ENCODE results near the gene PEX5L.
"Not testable (repeated sequence)": the region's sequence is repeated elsewhere in the genome, so short reads cannot be mapped to it uniquely, and the experiment has no call there.

The PEX5L gene

GRCh38 chr3:180036671-180037455, at the start of gene PEX5L:
Gene PEX5L (minus strand): TSS chr3:180036937. CDS start chr3:180036599, 338 bp downstream.
- DNase-seq: peak; percentile 13 to 29
- TF ChIP-seq GATA1 (IDR thresholded peaks at IDR 0.05; ENCODE audit: low read depth, low read length): no peak
- TF ChIP-seq POLR2A (IDR thresholded peaks at IDR 0.05; ENCODE audit: low read length): no peak

- no peak for DNase-seq
- TF ChIP-seq GATA1 (IDR thresholded peaks at IDR 0.05; ENCODE audit: low read depth, low read length): no peak
- TF ChIP-seq POLR2A (IDR thresholded peaks at IDR 0.05; ENCODE audit: low read length): no peak
These were observed 48.5 kb upstream of the PEX5L start for GRCh38 chr3:180085122-180085710.

GRCh38 chr3:180082699-180083098, 46.0 kb upstream of the PEX5L start:
- no peak for TF ChIP-seq POLR2A (IDR thresholded peaks at IDR 0.05; ENCODE audit: low read length)
- no peak for TF ChIP-seq GATA1 (IDR thresholded peaks at IDR 0.05; ENCODE audit: low read depth, low read length)

GRCh38 chr3:180078592-180078991, 41.9 kb upstream of the PEX5L start:
- no peak for TF ChIP-seq GATA1 (IDR thresholded peaks at IDR 0.05; ENCODE audit: low read depth, low read length)
- TF ChIP-seq POLR2A (IDR thresholded peaks at IDR 0.05; ENCODE audit: low read length): no peak

More at GRCh38 chr3:180082699-180083098, 46.0 kb upstream of the PEX5L start:
- no peak for DNase-seq

GRCh38 chr3:180073561-180073960, 36.8 kb upstream of the PEX5L start:
- DNase-seq: no peak

More at GRCh38 chr3:180078592-180078991, 41.9 kb upstream of the PEX5L start:
- DNase-seq: no peak

DNA sequence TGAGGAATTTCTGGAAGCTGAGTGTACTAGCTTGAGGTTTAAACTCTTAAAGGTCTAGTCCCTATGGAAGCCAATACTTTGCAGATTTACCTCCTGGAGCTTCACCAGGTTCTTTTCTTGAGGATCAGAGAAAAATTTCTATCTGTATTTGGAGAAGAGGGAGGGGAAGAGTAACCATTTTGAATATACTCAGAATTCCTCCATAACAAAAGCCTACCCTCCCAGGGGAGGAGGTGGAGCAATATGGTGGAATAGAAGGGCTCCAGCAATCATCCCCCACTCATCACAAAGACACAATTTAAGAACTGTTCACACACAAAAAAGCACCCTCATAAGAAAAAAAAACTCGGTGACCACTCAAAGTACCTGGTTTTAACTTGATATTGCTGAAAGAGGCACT, 36.0 kb upstream of the PEX5L start:
- no peak for DNase-seq
- TF ChIP-seq GATA1 (IDR thresholded peaks at IDR 0.05; ENCODE audit: low read depth, low read length) (no peak), POLR2A (IDR thresholded peaks at IDR 0.05; ENCODE audit: low read length) (no peak)

More at GRCh38 chr3:180073561-180073960, 36.8 kb upstream of the PEX5L start:
- TF ChIP-seq POLR2A (IDR thresholded peaks at IDR 0.05; ENCODE audit: low read length) (no peak), GATA1 (IDR thresholded peaks at IDR 0.05; ENCODE audit: low read depth, low read length) (no peak)

- TF ChIP-seq POLR2A (IDR thresholded peaks at IDR 0.05; ENCODE audit: low read length): no peak
- DNase-seq: no peak
These were observed 34.2 kb upstream of the PEX5L start for GRCh38 chr3:180070925-180071324.

GRCh38 chr3:180068023-180068422, 31.3 kb upstream of the PEX5L start:
- no peak for TF ChIP-seq GATA1 (IDR thresholded peaks at IDR 0.05; ENCODE audit: low read depth, low read length)
- no peak for DNase-seq

DNA sequence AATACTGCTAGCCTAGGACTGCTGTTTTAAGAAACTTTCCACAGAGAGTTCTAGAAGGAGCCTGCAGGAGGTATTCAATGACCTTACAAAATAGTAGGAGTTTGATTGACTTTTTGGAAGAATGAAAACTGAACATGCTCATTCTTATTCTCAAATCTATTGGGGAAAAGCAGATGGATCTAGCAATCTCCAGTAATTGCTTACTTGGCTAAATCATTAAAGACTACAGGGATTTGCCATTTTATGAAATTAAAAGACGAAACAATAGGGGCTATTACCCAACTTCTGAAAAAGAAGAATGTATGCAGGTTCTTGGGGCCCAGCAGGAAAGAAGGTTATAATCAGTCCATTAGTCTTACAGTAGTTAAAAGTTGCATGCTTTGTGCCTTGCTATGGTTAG, 29.9 kb upstream of the PEX5L start:
- TF ChIP-seq GATA1 (IDR thresholded peaks at IDR 0.05; ENCODE audit: low read depth, low read length) (no peak), POLR2A (IDR thresholded peaks at IDR 0.05; ENCODE audit: low read length) (no peak)

GRCh38 chr3:180063783-180064182, 27.0 kb upstream of the PEX5L start:
- no peak for TF ChIP-seq POLR2A (IDR thresholded peaks at IDR 0.05; ENCODE audit: low read length)
- TF ChIP-seq GATA1 (IDR thresholded peaks at IDR 0.05; ENCODE audit: low read depth, low read length): no peak
- no peak for DNase-seq

More for the DNA sequence above, 29.9 kb upstream of the PEX5L start:
- no peak for DNase-seq

DNA sequence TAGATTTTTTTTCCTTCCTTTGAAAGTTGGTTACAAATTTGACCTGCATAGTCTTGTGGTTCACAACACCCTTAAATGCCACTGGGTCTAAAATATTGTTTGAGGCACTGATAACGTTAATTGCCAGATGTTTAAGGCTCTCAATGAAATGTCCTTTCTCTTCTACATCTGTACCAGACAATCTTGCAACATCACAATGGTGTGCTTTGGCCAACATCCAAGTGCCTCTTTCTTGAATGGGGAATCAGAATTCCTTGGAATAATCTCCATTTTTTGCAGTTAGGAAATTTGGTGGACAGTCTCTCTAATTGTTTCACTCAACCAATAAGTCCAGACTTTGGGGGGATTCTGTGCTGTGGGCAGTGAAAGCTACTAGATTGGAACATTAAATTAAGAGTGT, 26.0 kb upstream of the PEX5L start:
- no peak for DNase-seq
- TF ChIP-seq POLR2A (IDR thresholded peaks at IDR 0.05; ENCODE audit: low read length): no peak
- no peak for TF ChIP-seq GATA1 (IDR thresholded peaks at IDR 0.05; ENCODE audit: low read depth, low read length)

DNA sequence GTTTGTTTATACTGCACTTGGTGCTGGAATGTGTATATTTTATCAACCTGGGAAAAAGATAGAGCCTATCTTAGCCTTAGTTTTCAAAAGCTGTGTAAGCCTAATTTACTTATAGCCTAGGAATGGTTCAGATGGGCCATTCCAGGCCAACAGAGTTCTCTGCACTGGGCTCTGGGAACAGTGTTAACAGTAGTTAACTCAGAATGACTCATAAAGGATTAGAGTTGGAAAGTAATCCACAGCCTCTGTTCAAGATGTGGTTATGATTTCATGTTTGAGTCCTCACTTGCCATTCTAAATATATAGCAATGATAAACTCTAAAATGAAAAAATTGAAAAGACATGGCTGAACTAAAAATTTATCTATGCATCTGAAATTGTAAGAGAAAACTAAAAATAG, 22.6 kb upstream of the PEX5L start:
- TF ChIP-seq POLR2A (IDR thresholded peaks at IDR 0.05; ENCODE audit: low read length) (no peak), GATA1 (IDR thresholded peaks at IDR 0.05; ENCODE audit: low read depth, low read length) (no peak)

DNA sequence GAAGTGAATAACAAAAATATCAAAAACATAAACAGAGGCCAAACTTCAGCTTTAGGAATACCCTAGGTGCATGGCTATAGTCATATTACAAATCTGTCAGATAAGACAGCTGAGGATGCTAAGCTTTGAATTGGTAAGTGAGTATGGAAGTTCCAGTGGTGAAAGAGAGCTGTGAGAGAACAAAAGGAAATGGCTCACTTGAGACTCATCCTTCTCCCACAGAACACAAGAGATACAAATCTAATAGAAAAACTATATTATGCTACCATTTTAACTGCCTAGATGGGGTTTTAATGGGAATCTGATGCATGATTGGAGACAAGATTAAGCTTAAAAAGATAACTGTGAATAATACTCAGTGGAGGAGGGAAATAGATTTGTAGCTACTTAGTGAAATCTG, 21.5 kb upstream of the PEX5L start:
- TF ChIP-seq POLR2A (IDR thresholded peaks at IDR 0.05; ENCODE audit: low read length) (no peak), GATA1 (IDR thresholded peaks at IDR 0.05; ENCODE audit: low read depth, low read length) (no peak)
- DNase-seq: no peak

More for the DNA sequence above, 22.6 kb upstream of the PEX5L start:
- no peak for DNase-seq

- DNase-seq: not testable (repeated sequence)
These were observed 18.9 kb upstream of the PEX5L start for GRCh38 chr3:180055656-180056055.

- no peak for DNase-seq
- TF ChIP-seq GATA1 (IDR thresholded peaks at IDR 0.05; ENCODE audit: low read depth, low read length) (no peak), POLR2A (IDR thresholded peaks at IDR 0.05; ENCODE audit: low read length) (no peak)
These were observed 12.7 kb upstream of the PEX5L start for GRCh38 chr3:180049391-180049790.
